Measurements from ENCODE around the gene ATP2B2. TPM values are rescaled to one million over a fixed set of nuclear protein-coding genes. Genes with fewer than 3 reads are reported as not detected.

ATP2B2 gene
- total and polyA plus RNA-seq, 2 of the 8 experiments (the other 6 are each of a cell fraction or from before 2014, with no cell fraction given) = 0.14 to 1.2 TPM

DNA sequence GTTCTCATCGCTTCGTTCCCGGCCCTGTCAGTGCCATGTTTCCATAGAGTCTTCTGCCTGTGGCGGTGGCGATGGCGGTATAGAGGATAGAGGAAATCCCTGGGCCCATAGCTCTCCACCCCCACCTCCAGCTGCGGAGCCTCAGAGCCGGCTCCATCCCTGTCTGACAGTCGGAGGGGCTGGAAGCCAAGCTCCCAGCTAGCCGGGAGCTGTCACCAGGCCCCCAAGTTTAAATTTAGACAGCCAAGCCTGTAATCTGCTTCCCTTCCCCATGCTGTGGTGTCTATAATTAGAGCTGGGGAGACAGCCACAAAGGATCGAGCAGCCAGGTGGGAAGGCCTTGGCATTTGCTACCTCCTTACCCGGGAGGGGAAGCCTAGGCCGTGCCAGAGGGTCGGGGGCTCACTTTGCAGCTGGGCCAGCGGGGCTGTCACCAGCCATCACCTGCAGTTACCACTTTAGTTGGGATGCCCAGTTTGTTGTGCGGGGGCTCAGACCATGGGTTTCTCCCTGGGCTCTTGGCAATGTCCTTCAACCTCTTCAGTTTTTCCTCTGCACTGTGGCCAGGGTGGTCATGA, 128.1 kb downstream of the ATP2B2 start:
- no peak overlapping the region for H2BK5ac ChIP-seq (ENCODE audit: low read depth, low read length)
- H3K9me3 ChIP-seq (ENCODE audit: insufficient read depth in 2 of 2, low read depth in 1 of 2, low read length in 1 of 2) = no peaks in the 10 kb centered on the region
- DNase-seq (ENCODE audit: low read depth in 1 of 2, low spot score in 2 of 2) (no peak), FAIRE-seq (no peak)
- peak overlapping the region; percentile 26 for H4K91ac ChIP-seq (replicated peaks; ENCODE audit: insufficient read length, low read length)
- TF ChIP-seq TEAD4 (IDR thresholded peaks at IDR 0.05; ENCODE audit: low read depth, low read length) (no peak), GTF2F1 (IDR thresholded peaks at IDR 0.05; ENCODE audit: borderline replicate concordance, low read depth, low read length) (no peak), GABPA (IDR thresholded peaks at IDR 0.05; ENCODE audit: borderline replicate concordance, insufficient read depth, low read length) (no peak), CEBPB (IDR thresholded peaks at IDR 0.05; ENCODE audit: low read depth, low read length) (no peak), RAD21 (IDR thresholded peaks at IDR 0.05 in 1 of 2, conservative IDR thresholded peaks at IDR 0.05 in 1 of 2; ENCODE audit: low read depth in 2 of 2, low read length in 2 of 2) (no peak), POLR2AphosphoS5 (IDR thresholded peaks at IDR 0.05; ENCODE audit: low read depth, low read length) (no peak), CBX8 (IDR thresholded peaks at IDR 0.05; ENCODE audit: borderline replicate concordance, low read depth, low read length) (no peak), CHD2 (IDR thresholded peaks at IDR 0.05; ENCODE audit: low read length) (no peak), SP1 (IDR thresholded peaks at IDR 0.05; ENCODE audit: low read depth, low read length) (no peak), EP300 (IDR thresholded peaks at IDR 0.05; ENCODE audit: borderline replicate concordance in 1 of 2, low read depth in 2 of 2, low read length in 2 of 2) (no peak), ZNF274 (IDR thresholded peaks at IDR 0.05; ENCODE audit: borderline replicate concordance, extremely low read depth, low read length) (no peak), FOSL1 (IDR thresholded peaks at IDR 0.05; ENCODE audit: insufficient read depth, low read depth, low read length) (no peak), CHD1 (IDR thresholded peaks at IDR 0.05; ENCODE audit: low read depth, low read length) (no peak)
- no peak overlapping the region for H2BK12ac ChIP-seq (ENCODE audit: low read depth, low read length)
- H3K9ac ChIP-seq (replicated peaks in 1 of 4; ENCODE audit: extremely low read depth in 1 of 4, low read depth in 3 of 4, low read length in 3 of 4) = no peak overlapping the region
- H3K4me1 ChIP-seq (replicated peaks in 1 of 4; ENCODE audit: control insufficient read depth in 3 of 4, insufficient read depth in 4 of 4, low read length in 3 of 4) = peaks cover 0 to 5% (median 2%) of the 10 kb centered on the region in 4 experiments; a peak in 5 of 7 replicates
- no peak overlapping the region for H3K4ac ChIP-seq (replicated peaks; ENCODE audit: insufficient read length, low read depth, low read length)
- 85% methylated on average over 14 of the region's 16 CpGs; no CpG with 5 or more reads in 1 of the 2 experiments for WGBS, 2 experiments (ENCODE audit: extremely low coverage in 1 of 2, insufficient coverage in 1 of 2, insufficient read length in 1 of 2, insufficient replicate concordance in 2 of 2, low coverage in 1 of 2, low lambda C conversion rate in 2 of 2, missing lambda C conversion rate in 1 of 2)
- CTCF ChIA-PET (ENCODE audit: partially characterized antibody) = interaction anchor here (1.0 to 1.9 kb wide), 4 partner anchors 10 to 43 kb away, joined by 4 to 12 read pairs (median 7); no protein-coding TSS in a partner anchor
- H3K27ac ChIP-seq (ENCODE audit: low read depth, low read length) = no peak overlapping the region
- no peaks in the 10 kb centered on the region; a peak in 2 of 7 replicates for H3K27me3 ChIP-seq (replicated peaks in 1 of 4; ENCODE audit: control insufficient read depth in 3 of 4, extremely low read depth in 1 of 4, insufficient read depth in 3 of 4, low read length in 3 of 4)
- H2AK5ac ChIP-seq (ENCODE audit: low read depth, low read length) = no peak overlapping the region
- H3K56ac ChIP-seq (replicated peaks; ENCODE audit: insufficient read length, low read depth, low read length) = no peak overlapping the region
- H4K20me1 ChIP-seq (replicated peaks in 1 of 2; ENCODE audit: control insufficient read depth in 1 of 2, insufficient read depth in 2 of 2, low read length in 2 of 2) = no peaks in the 10 kb centered on the region
- H3K36me3 ChIP-seq (ENCODE audit: control insufficient read depth in 2 of 4, insufficient read depth in 4 of 4, low read length in 3 of 4) = no peaks in the 10 kb centered on the region
- no peaks in the 10 kb centered on the region for H3K23me2 ChIP-seq (ENCODE audit: low read depth, low read length)
- POLR2A ChIA-PET (ENCODE audit: partially characterized antibody) = no interaction called here
- H3K23ac ChIP-seq (ENCODE audit: insufficient read length) = no peak overlapping the region
- H3K79me2 ChIP-seq (ENCODE audit: control insufficient read depth in 1 of 2, insufficient read depth in 2 of 2, low read length in 2 of 2) = no peaks in the 10 kb centered on the region
- no peak overlapping the region for H4K8ac ChIP-seq (ENCODE audit: extremely low read depth, insufficient read depth, low read length)
- no peak overlapping the region for H3K18ac ChIP-seq (ENCODE audit: extremely low read depth, low read length)
- H3K14ac ChIP-seq (ENCODE audit: insufficient read length) = no peak overlapping the region
- H3K79me1 ChIP-seq (ENCODE audit: low read depth, low read length) = no peaks in the 10 kb centered on the region
- no peak overlapping the region for H2BK120ac ChIP-seq (replicated peaks; ENCODE audit: low read depth, low read length)
- H2BK20ac ChIP-seq (ENCODE audit: low read length) = no peak overlapping the region
- no peak overlapping the region for H2BK15ac ChIP-seq (ENCODE audit: low read length)
- H2AFZ ChIP-seq (ENCODE audit: low read length) = no peak overlapping the region
- no peak overlapping the region for H3K4me2 ChIP-seq (ENCODE audit: insufficient read depth in 1 of 2, low read depth in 2 of 2, low read length in 2 of 2)
- no peak overlapping the region for H4K5ac ChIP-seq (ENCODE audit: insufficient read length, low read depth, low read length)
- H3K4me3 ChIP-seq (ENCODE audit: extremely low read depth in 1 of 4, insufficient read depth in 2 of 4, low read depth in 3 of 4, low read length in 4 of 4) = no peak overlapping the region

Data from H1 (cell line).